GM21515 (cell line): Measurements from ENCODE around the gene DGLUCY.
"Not testable (repeated sequence)": the region's sequence is repeated elsewhere in the genome, so short reads cannot be mapped to it uniquely, and the experiment has no call there.

ENCODE experiments used
- ATAC-seq: cut with Tn5 transposase; IDR thresholded peaks from one replicate; pipeline ENCODE4 v1.9.1; 2021; ENCODE audit not compliant: unreplicated experiment

The DGLUCY gene

GRCh38 chr14:91167380-91167770 is 53.5 kb downstream of the DGLUCY start:
- no peak for ATAC-seq

GRCh38 chr14:91169951-91170350 is 56.1 kb downstream of the DGLUCY start:
- ATAC-seq = no peak

- ATAC-seq = no peak
These were observed 56.7 kb downstream of the DGLUCY start for GRCh38 chr14:91170504-91171121.

- no peak for ATAC-seq
These were observed 57.4 kb downstream of the DGLUCY start for GRCh38 chr14:91171291-91171690.

- no peak for ATAC-seq
These were observed 59.4 kb downstream of the DGLUCY start for GRCh38 chr14:91173221-91173670.

GRCh38 chr14:91173904-91174303 is 60.0 kb downstream of the DGLUCY start:
- no peak for ATAC-seq

GRCh38 chr14:91175291-91176201 is 61.7 kb downstream of the DGLUCY start:
- ATAC-seq = no peak

- no peak for ATAC-seq
These were observed 63.5 kb downstream of the DGLUCY start for GRCh38 chr14:91177073-91178034.

GRCh38 chr14:91180611-91181010 is 66.7 kb downstream of the DGLUCY start:
- no peak for ATAC-seq

GRCh38 chr14:91182753-91183152 is 68.9 kb downstream of the DGLUCY start:
- ATAC-seq = not testable (repeated sequence)

- ATAC-seq = no peak
These were observed 70.7 kb downstream of the DGLUCY start for GRCh38 chr14:91184559-91184958.

- ATAC-seq = no peak
These were observed 71.8 kb downstream of the DGLUCY start for GRCh38 chr14:91185721-91186120.

- ATAC-seq = no peak
These were observed 72.7 kb downstream of the DGLUCY start for GRCh38 chr14:91186515-91187066.

GRCh38 chr14:91187271-91187670 is 73.4 kb downstream of the DGLUCY start:
- ATAC-seq = no peak

- ATAC-seq = no peak
These were observed 77.0 kb downstream of the DGLUCY start for GRCh38 chr14:91190853-91191252.

GRCh38 chr14:91193069-91193468 is 79.2 kb downstream of the DGLUCY start:
- ATAC-seq = no peak

- ATAC-seq = no peak
These were observed 82.0 kb downstream of the DGLUCY start for GRCh38 chr14:91195881-91196280.

- ATAC-seq = no peak
These were observed 83.8 kb downstream of the DGLUCY start for GRCh38 chr14:91197631-91198030.

GRCh38 chr14:91200802-91201201 is 86.9 kb downstream of the DGLUCY start:
- ATAC-seq = not testable (repeated sequence)

- ATAC-seq = no peak
These were observed 88.5 kb downstream of the DGLUCY start for GRCh38 chr14:91202234-91202974.
